ENCODE measurements around the gene UBC. TPM values are rescaled to one million over a fixed set of nuclear protein-coding genes. Genes with fewer than 3 reads are reported as not detected.

Gene UBC
- total and polyA plus RNA-seq, 9 of the 15 experiments (the other 6 are each of a cell fraction or from before 2014, with no cell fraction given) = 533 to 1,153 (median 813) TPM

- FAIRE-seq (no peak), DNase-seq (ENCODE audit: extremely low read depth in 1 of 4, low spot score in 3 of 4) (no peak), ATAC-seq (no peak)
- CTCF ChIA-PET (ENCODE audit: low intra/inter-chr PET ratio) = no interaction called here
- WGBS (ENCODE audit: insufficient coverage, low coverage, missing lambda C conversion rate) = 75% methylated on average over 4 of the region's 4 CpGs
- Histone ChIP-seq H3K9ac (ENCODE audit: insufficient read depth in 1 of 2, low read depth in 2 of 2, low read length in 2 of 2) (no peak overlapping the region), H3K4me3 (no peak overlapping the region), H3K9me1 (ENCODE audit: control insufficient read depth, insufficient read depth, low read length) (no peaks in the 10 kb centered on the region), H4K20me1 (replicated peaks; ENCODE audit: control insufficient read depth, insufficient read depth, low read length) (no peaks in the 10 kb centered on the region), H3K36me3 (ENCODE audit: control insufficient read depth, insufficient read depth, low read length) (no peaks in the 10 kb centered on the region), H3K27me3 (ENCODE audit: control insufficient read depth in 2 of 2, insufficient read depth in 2 of 2, low read length in 2 of 2) (no peaks in the 10 kb centered on the region), H3K4me2 (ENCODE audit: insufficient read depth, low read length) (no peak overlapping the region), H3K79me2 (ENCODE audit: control insufficient read depth, insufficient read depth, low read length) (peaks cover 4% of the 10 kb centered on the region; the same call in 2 of the 3 replicates), H3K27ac (ENCODE audit: extremely low read depth, low read depth, low read length) (no peak overlapping the region), H3K9me3 (replicated peaks; ENCODE audit: control insufficient read depth, insufficient read depth, low read depth, low read length) (no peaks in the 10 kb centered on the region), H3K4me1 (replicated peaks in 1 of 2; ENCODE audit: control insufficient read depth in 2 of 2, insufficient read depth in 2 of 2, low read length in 2 of 2) (peaks cover 37 to 43% of the 10 kb centered on the region in 2 experiments), H2AFZ (ENCODE audit: low read depth, low read length) (no peak overlapping the region)
- intact Hi-C loops (cut with micrococcal nuclease) = no loop called here
- TF ChIP-seq NFE2L1 (tag; IDR thresholded peaks at IDR 0.05; ENCODE audit: borderline replicate concordance, low read depth) (no peak), ZNF444 (CRISPR knock-in tag; IDR thresholded peaks at IDR 0.05) (no peak), ZNF121 (CRISPR knock-in tag; conservative IDR thresholded peaks at IDR 0.05) (peak; percentile 37; the same call in 1 of the 2 replicates)
- BruUV-seq (replicated peaks) = no TSS peak
- POLR2A ChIA-PET = interaction anchor here (0.7 to 3.2 kb wide), 5 partner anchors 9 to 44 kb away, joined by 3 to 21 read pairs (median 3); partner anchors contain the start of gene UBC
- in situ Hi-C loops (cut with MboI) = no loop called here
Observed at GRCh38 chr12:124870515-124870914, 43.9 kb downstream of the UBC start.

GRCh38 chr12:124869059-124869665 lies 45.3 kb downstream of the UBC start:
- WGBS (ENCODE audit: insufficient coverage, low coverage, missing lambda C conversion rate) = 16% methylated on average over 17 of the region's 17 CpGs
- Histone ChIP-seq H3K27me3 (ENCODE audit: control insufficient read depth in 2 of 2, insufficient read depth in 2 of 2, low read length in 2 of 2) (no peaks in the 10 kb centered on the region), H2AFZ (ENCODE audit: low read depth, low read length) (peak overlapping the region; percentile 81), H3K79me2 (ENCODE audit: control insufficient read depth, insufficient read depth, low read length) (peaks cover 4% of the 10 kb centered on the region; the same call in 2 of the 3 replicates), H4K20me1 (replicated peaks; ENCODE audit: control insufficient read depth, insufficient read depth, low read length) (no peaks in the 10 kb centered on the region), H3K9me3 (replicated peaks; ENCODE audit: control insufficient read depth, insufficient read depth, low read depth, low read length) (no peaks in the 10 kb centered on the region), H3K4me3 (peak overlapping the region; percentile 14), H3K27ac (ENCODE audit: extremely low read depth, low read depth, low read length) (peak overlapping the region; percentile 86; the same call in 2 of the 3 replicates), H3K4me2 (ENCODE audit: insufficient read depth, low read length) (peak overlapping the region; percentile 80), H3K36me3 (ENCODE audit: control insufficient read depth, insufficient read depth, low read length) (no peaks in the 10 kb centered on the region), H3K9ac (ENCODE audit: insufficient read depth in 1 of 2, low read depth in 2 of 2, low read length in 2 of 2) (peak overlapping the region; percentile 60 to 89), H3K9me1 (ENCODE audit: control insufficient read depth, insufficient read depth, low read length) (no peaks in the 10 kb centered on the region), H3K4me1 (replicated peaks in 1 of 2; ENCODE audit: control insufficient read depth in 2 of 2, insufficient read depth in 2 of 2, low read length in 2 of 2) (peaks cover 39 to 43% of the 10 kb centered on the region in 2 experiments)
- DNase-seq (ENCODE audit: extremely low read depth in 1 of 4, low spot score in 3 of 4) (peak; percentile 82 to 85 (median 84)), FAIRE-seq (peak; percentile 77), ATAC-seq (peak; percentile 80)
- ChIA-PET POLR2A (interaction anchor here (0.6 to 3.2 kb wide), 8 partner anchors 10 to 474 kb away, joined by 3 to 21 read pairs (median 4); partner anchors contain the start of gene UBC), CTCF (ENCODE audit: low intra/inter-chr PET ratio) (interaction anchor here (0.6 kb wide), 1 partner anchor 464 kb away, joined by 3 read pairs; no protein-coding TSS in a partner anchor)
- intact Hi-C loops (cut with micrococcal nuclease) = no loop called here
- BruUV-seq (replicated peaks) = no TSS peak
- in situ Hi-C loops (cut with MboI) = no loop called here
- TF ChIP-seq SMARCE1 (IDR thresholded peaks at IDR 0.05) (peak; percentile 53; the same call in 1 of the 2 replicates), GTF2E2 (tag; IDR thresholded peaks at IDR 0.05) (peak; percentile 35; the same call in 1 of the 2 replicates), ZBTB17 (CRISPR knock-in tag; IDR thresholded peaks at IDR 0.05) (no peak), EZH2 (IDR thresholded peaks at IDR 0.05; ENCODE audit: borderline replicate concordance, low read depth, low read length) (no peak), KLF6 (CRISPR knock-in tag; IDR thresholded peaks at IDR 0.05; ENCODE audit: borderline replicate concordance) (no peak), CBFA2T2 (conservative IDR thresholded peaks at IDR 0.05) (no peak), C11orf30 (IDR thresholded peaks at IDR 0.05; ENCODE audit: low read depth) (peak; percentile 65), DNMT1 (IDR thresholded peaks at IDR 0.05) (no peak), TFAM (CRISPR knock-in tag; conservative IDR thresholded peaks at IDR 0.05) (no peak), NBN (IDR thresholded peaks at IDR 0.05; ENCODE audit: low read depth) (no peak), ARNT (IDR thresholded peaks at IDR 0.05) (no peak), PTRF (tag; IDR thresholded peaks at IDR 0.05) (no peak), RFX5 (IDR thresholded peaks at IDR 0.05; ENCODE audit: low read depth, low read length) (no peak), ETV6 (IDR thresholded peaks at IDR 0.05; ENCODE audit: borderline replicate concordance in 1 of 2, low read depth in 2 of 2, low read length in 1 of 2) (0 out of 4 replicates have a peak, but pooled peaks of 1 of the 2 experiments have one; percentile 5), ETV6 (CRISPR knock-in tag; IDR thresholded peaks at IDR 0.05; ENCODE audit: borderline replicate concordance) (no peak)

All from K562 (cell line).